Ovary (tissue), 3 donors: ENCODE measurements around the gene RBFA.
"Not testable (repeated sequence)": the region's sequence is repeated elsewhere in the genome, so short reads cannot be mapped to it uniquely, and the experiment has no call there.

Experiments used
- CTCF ChIP-seq, 3 donors: fragments of 450-650 bp in 2 of 3; fragments of 200-600 bp in 1 of 3; IDR thresholded peaks; one replicate each; pipeline versions ENCODE4 v1.5.1 to v1.8.0; 2016 to 2022; ENCODE audit warnings: antibody characterized with exemption in 3 of 3, mild to moderate bottlenecking in 1 of 3
- EP300 ChIP-seq: sonication (generic); formaldehyde crosslinking; IDR thresholded peaks from one replicate; pipeline ENCODE4 v1.6.1; 2017; ENCODE audit warnings: antibody characterized with exemption
- POLR2A ChIP-seq: fragments of 450-650 bp; IDR thresholded peaks from one replicate; pipeline ENCODE4 v1.6.1; 2017; ENCODE audit warnings: antibody characterized with exemption, mild to moderate bottlenecking, moderate library complexity
- donor health status: DM: no; HTN: no; CAD: no.

DNA sequence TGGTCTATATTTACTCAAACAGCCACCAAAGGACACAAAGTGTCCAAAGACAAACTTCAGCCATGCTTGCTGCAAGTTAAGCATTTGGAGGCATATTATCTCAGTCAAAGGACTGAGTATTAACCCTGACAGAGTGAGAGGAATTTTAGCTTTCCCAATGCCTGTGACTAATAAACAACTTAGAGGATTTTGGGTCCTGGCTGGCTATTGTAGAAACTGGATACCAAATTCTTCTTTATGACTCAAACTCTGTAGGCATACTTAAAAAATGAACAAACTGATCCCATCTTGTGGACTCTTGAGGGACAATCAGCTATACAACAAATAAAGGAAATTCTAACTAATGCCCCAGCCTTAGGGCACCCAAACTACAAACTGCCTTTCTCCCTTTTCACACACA lies 6.5 kb upstream of the RBFA start:
- TF ChIP-seq CTCF (IDR thresholded peaks at IDR 0.05); POLR2A; EP300: not testable (repeated sequence)
